OCI-LY1 (cell line): Measurements from ENCODE around the gene POLD3.

Source experiments
- H2AFZ ChIP-seq: fragments of 200-600 bp; sonication (generic), shearing (Covaris generic); 2 replicates; pipeline ENCODE4 v1.6.0; 2014; ENCODE audit warnings: antibody characterized with exemption, mild to moderate bottlenecking, low read length
- H3F3A ChIP-seq: fragments of 200-600 bp; sonication (generic), shearing (Covaris generic); 2 replicates; pipeline ENCODE4 v1.6.0; 2014; ENCODE audit warnings: mild to moderate bottlenecking, antibody characterized with exemption, low read length, moderate library complexity; ENCODE audit not compliant: insufficient read depth
- H3K27ac ChIP-seq: fragments of 200-600 bp; sonication (generic); 2 replicates; pipeline ENCODE4 v1.5.1; 2014; ENCODE audit warnings: low read length, mixed run types, mild to moderate bottlenecking, low read depth; ENCODE audit not compliant: poor library complexity, severe bottlenecking
- H3K27me3 ChIP-seq: fragments of 200-600 bp; sonication (generic); 2 replicates; pipeline ENCODE4 v1.6.0; 2014; ENCODE audit warnings: antibody characterized with exemption, mild to moderate bottlenecking, low read length, moderate library complexity; ENCODE audit not compliant: insufficient read depth
- H3K36me3 ChIP-seq: fragments of 200-600 bp; sonication (generic); 2 replicates; pipeline ENCODE4 v1.6.1; 2014; ENCODE audit warnings: mild to moderate bottlenecking, antibody characterized with exemption, low read length, moderate library complexity, mixed read lengths; ENCODE audit not compliant: insufficient read depth
- H3K4me1 ChIP-seq: fragments of 200-600 bp; sonication (generic); 2 replicates; pipeline ENCODE4 v1.5.1; 2014; ENCODE audit warnings: mild to moderate bottlenecking, low read length, moderate library complexity; ENCODE audit not compliant: insufficient read depth, severe bottlenecking
- H3K4me2 ChIP-seq: fragments of 200-600 bp; sonication (generic), shearing (Covaris generic); 2 replicates; pipeline ENCODE4 v1.6.1; 2014; ENCODE audit warnings: low read length
- H3K4me3 ChIP-seq: fragments of 200-600 bp; sonication (generic); 2 replicates; pipeline ENCODE4 v1.5.1; 2014; ENCODE audit warnings: low read length, low read depth, mild to moderate bottlenecking, mixed read lengths; ENCODE audit not compliant: poor library complexity, severe bottlenecking
- H3K79me2 ChIP-seq: fragments of 200-600 bp; shearing (Covaris generic); 2 replicates; pipeline ENCODE4 v1.6.1; 2016; ENCODE audit warnings: mixed run types, low read length, mixed read lengths; ENCODE audit not compliant: insufficient read depth
- H3K9ac ChIP-seq: fragments of 200-600 bp; sonication (generic), shearing (Covaris generic); 2 replicates; pipeline ENCODE4 v1.6.1; 2014; ENCODE audit warnings: mild to moderate bottlenecking, low read length, mixed read lengths
- H3K9me2 ChIP-seq: fragments of 200-600 bp; sonication (generic), shearing (Covaris generic); 2 replicates; pipeline ENCODE4 v1.6.1; 2014; ENCODE audit warnings: low read depth, mild to moderate bottlenecking, low read length, mixed read lengths
- H3K9me3 ChIP-seq: fragments of 200-600 bp; shearing (Covaris generic); 2 replicates; pipeline ENCODE4 v1.6.1; 2014; ENCODE audit warnings: low read length, mixed read lengths
- H4K20me1 ChIP-seq: fragments of 200-600 bp; sonication (generic), shearing (Covaris generic); 2 replicates; pipeline ENCODE4 v1.6.0; 2016; ENCODE audit warnings: mild to moderate bottlenecking, low read length; ENCODE audit not compliant: insufficient read depth
- CTCF ChIP-seq: fragments of 200-600 bp; sonication (generic), shearing (Covaris generic); IDR thresholded peaks from 2 replicates; pipeline ENCODE4 v1.5.1; 2017; ENCODE audit warnings: mild to moderate bottlenecking, antibody characterized with exemption, low read length, moderate library complexity, mixed read lengths
- EZH2 ChIP-seq: fragments of 200-600 bp; sonication (generic), shearing (Covaris generic); IDR thresholded peaks from 2 replicates; pipeline ENCODE4 v1.8.0; 2017; ENCODE audit warnings: borderline replicate concordance, mixed run types, mild to moderate bottlenecking, antibody characterized with exemption, low read length, moderate library complexity, mixed read lengths

The POLD3 gene

DNA sequence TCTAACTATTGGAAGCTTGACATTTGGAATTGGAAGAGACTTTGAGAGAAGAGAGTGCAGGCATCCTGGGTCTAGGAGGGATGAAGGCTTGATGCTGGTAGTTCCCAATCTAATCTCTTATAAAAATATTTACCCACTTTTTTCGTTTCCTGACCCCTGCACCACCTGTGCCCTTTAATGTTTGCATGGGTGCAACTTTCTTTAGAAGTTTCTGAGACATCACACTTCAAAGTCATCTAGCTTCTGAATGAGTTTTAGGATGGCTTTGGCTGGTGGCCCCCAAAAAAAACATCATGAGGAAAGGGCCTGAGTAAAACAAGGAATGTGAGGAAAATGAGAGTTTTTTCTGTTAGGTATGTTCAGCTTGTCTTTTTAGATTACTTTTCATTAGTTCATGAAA lies 1.1 kb downstream of the POLD3 start:
- H3K9me2 ChIP-seq, result no peaks in the 10 kb centered on the region
- H3K27ac ChIP-seq, result peak overlapping the region; percentile 58
- H3K4me3 ChIP-seq, result peak overlapping the region; percentile 99
- H4K20me1 ChIP-seq, result no peaks in the 10 kb centered on the region
- H3K4me2 ChIP-seq, result peak overlapping the region; percentile 93
- peaks cover 16% of the 10 kb centered on the region for H3K79me2 ChIP-seq
- no peak overlapping the region for H2AFZ ChIP-seq
- no peaks in the 10 kb centered on the region for H3F3A ChIP-seq
- peak overlapping the region; percentile 99 for H3K9ac ChIP-seq
- peaks cover 43% of the 10 kb centered on the region for H3K36me3 ChIP-seq
- no peaks in the 10 kb centered on the region for H3K27me3 ChIP-seq
- H3K4me1 ChIP-seq, result peaks cover 18% of the 10 kb centered on the region
- TF ChIP-seq CTCF (no peak), EZH2 (no peak)
- H3K9me3 ChIP-seq, result no peaks in the 10 kb centered on the region

DNA sequence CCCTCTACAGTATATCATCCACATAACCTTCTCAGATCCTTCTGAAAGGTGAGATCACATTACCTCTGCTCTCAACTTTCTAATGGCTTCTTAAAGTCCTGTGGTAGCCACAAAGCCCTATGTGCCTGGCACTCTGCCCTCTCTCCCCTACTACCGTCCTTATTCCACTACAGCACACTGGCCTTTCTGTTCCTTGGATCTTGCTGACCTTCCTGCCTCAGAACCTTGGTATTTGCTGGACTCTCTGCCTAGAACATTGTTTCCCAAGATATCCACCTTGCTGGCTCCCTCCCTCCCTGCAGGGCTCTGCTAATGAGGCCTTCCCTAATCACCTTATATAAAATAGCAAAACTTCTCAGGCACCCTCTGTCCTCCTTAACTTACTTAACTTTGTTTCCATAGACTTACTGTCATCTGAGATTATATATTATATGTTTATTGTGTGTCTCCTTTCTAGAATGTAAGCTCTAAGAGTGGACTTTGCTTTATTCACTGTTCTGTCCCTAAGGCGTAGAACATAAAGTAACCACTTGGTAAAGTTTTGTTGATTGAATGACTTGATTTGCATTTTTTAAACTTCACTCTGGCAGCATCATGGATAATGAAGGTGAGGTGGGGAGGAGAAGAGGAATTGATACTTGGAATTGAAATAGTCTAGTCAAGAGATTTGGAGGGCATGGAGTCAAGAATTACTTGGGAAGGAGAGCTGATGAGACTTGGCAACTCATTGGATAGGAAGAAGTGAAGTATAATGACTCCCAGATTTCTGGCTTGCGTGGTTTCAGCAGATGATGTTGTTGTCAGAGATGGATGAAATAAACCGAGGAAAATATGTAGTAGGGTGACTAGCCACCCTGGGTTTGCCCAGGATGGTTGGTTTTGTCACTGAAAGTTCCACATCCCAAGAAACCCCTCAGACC lies 10.5 kb downstream of the POLD3 start:
- Histone ChIP-seq H3K9me2 (no peaks in the 10 kb centered on the region), H3K9me3 (no peaks in the 10 kb centered on the region), H3K27ac (no peak overlapping the region), H3K79me2 (no peaks in the 10 kb centered on the region), H4K20me1 (no peaks in the 10 kb centered on the region), H2AFZ (no peak overlapping the region), H3K4me1 (no peaks in the 10 kb centered on the region), H3K9ac (no peak overlapping the region), H3K4me3 (no peak overlapping the region), H3F3A (no peaks in the 10 kb centered on the region), H3K4me2 (no peak overlapping the region), H3K27me3 (no peaks in the 10 kb centered on the region), H3K36me3 (peaks cover 47% of the 10 kb centered on the region)
- TF ChIP-seq EZH2, result no peak

DNA sequence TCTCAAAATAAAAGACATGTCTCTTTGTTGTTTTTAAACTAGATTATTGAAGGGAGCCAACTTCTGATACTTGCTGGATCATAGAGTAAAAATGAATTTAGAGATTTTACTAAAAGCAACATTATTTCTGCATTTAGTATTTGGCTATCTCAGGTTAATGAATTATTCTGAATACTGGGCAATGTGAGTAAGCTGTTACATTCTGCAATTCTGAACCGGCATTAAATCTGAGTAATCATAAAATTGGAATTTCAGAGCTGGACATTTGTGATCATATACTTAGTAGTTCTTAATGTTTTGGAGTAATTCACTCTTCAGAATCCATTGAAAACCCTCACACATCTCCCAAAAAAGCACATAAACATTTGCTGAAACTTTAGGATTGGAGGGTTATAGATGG lies 11.5 kb downstream of the POLD3 start:
- H3K79me2 ChIP-seq, result no peaks in the 10 kb centered on the region
- H4K20me1 ChIP-seq, result no peaks in the 10 kb centered on the region
- no peak overlapping the region for H3K4me3 ChIP-seq
- no peaks in the 10 kb centered on the region for H3K9me2 ChIP-seq
- H3K4me2 ChIP-seq, result no peak overlapping the region
- H3K9ac ChIP-seq, result no peak overlapping the region
- H3K4me1 ChIP-seq, result no peaks in the 10 kb centered on the region
- no peak overlapping the region for H3K27ac ChIP-seq
- TF ChIP-seq CTCF, result no peak
- TF ChIP-seq EZH2, result no peak
- peaks cover 48% of the 10 kb centered on the region for H3K36me3 ChIP-seq
- H3F3A ChIP-seq, result no peaks in the 10 kb centered on the region
- no peaks in the 10 kb centered on the region for H3K27me3 ChIP-seq
- no peak overlapping the region for H2AFZ ChIP-seq
- H3K9me3 ChIP-seq, result no peaks in the 10 kb centered on the region
